Stimulated activated memory B cell treated with anti-CD40 and anti-IgM and Interleukin-4, amounts not matched to agents 10 μg/mL and 1 μg/mL and 100 μg/mL, for 72 hours (primary cell): ENCODE data around the gene ASIC4.

Source experiments
- ATAC-seq: fragments of 150-1000 bp; cut with Tn5 transposase; 2 replicates; pipeline ENCODE4 v1.10.0; 2021
- H3K27ac Mint-ChIP-seq: one replicate; pipeline ENCODE4 v1.8.0; 2022; ENCODE audit warnings: mild to moderate bottlenecking, mixed read lengths
- H3K27me3 Mint-ChIP-seq: one replicate; pipeline ENCODE4 v1.8.0; 2022; ENCODE audit warnings: mixed read lengths
- H3K36me3 Mint-ChIP-seq: one replicate; pipeline ENCODE4 v1.8.0; 2022; ENCODE audit warnings: mixed read lengths
- H3K4me1 Mint-ChIP-seq: one replicate; pipeline ENCODE4 v1.8.0; 2022; ENCODE audit warnings: mixed read lengths
- H3K4me3 Mint-ChIP-seq: one replicate; pipeline ENCODE4 v1.8.0; 2022; ENCODE audit warnings: mild to moderate bottlenecking, moderate library complexity, mixed read lengths
- H3K9me3 Mint-ChIP-seq: one replicate; pipeline ENCODE4 v1.8.0; 2022; ENCODE audit warnings: mixed read lengths

Gene ASIC4

DNA sequence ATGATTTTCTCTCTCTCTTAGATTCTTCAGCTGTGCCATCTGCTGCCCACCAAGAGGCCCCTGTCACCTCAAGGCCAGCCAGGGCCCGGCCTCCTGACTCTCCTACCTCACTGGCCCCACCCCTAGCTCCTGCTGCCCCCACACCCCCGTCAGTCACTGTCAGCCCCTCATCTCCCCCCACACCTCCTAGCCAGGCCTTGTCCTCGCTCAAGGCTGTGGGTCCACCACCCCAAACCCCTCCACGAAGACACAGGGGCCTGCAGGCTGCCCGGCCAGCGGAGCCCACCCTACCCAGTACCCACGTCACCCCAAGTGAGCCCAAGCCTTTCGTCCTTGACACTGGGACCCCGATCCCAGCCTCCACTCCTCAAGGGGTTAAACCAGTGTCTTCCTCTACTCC lies 25.0 kb upstream of the ASIC4 start:
- Mint-ChIP-seq H3K9me3 (no peaks in the 10 kb centered on the region), H3K27ac (no peak overlapping the region), H3K36me3 (no peaks in the 10 kb centered on the region), H3K4me1 (no peaks in the 10 kb centered on the region), H3K27me3 (peaks cover 93% of the 10 kb centered on the region), H3K4me3 (no peak overlapping the region)
- no peak for ATAC-seq

- H3K36me3 Mint-ChIP-seq = no peaks in the 10 kb centered on the region
- H3K27me3 Mint-ChIP-seq = peaks cover 97% of the 10 kb centered on the region
- no peaks in the 10 kb centered on the region for H3K9me3 Mint-ChIP-seq
- no peaks in the 10 kb centered on the region for H3K4me1 Mint-ChIP-seq
- no peak for ATAC-seq
- H3K27ac Mint-ChIP-seq = no peak overlapping the region
- no peak overlapping the region for H3K4me3 Mint-ChIP-seq
Observed at GRCh38 chr2:219490186-219490585, 24.1 kb upstream of the ASIC4 start.

DNA sequence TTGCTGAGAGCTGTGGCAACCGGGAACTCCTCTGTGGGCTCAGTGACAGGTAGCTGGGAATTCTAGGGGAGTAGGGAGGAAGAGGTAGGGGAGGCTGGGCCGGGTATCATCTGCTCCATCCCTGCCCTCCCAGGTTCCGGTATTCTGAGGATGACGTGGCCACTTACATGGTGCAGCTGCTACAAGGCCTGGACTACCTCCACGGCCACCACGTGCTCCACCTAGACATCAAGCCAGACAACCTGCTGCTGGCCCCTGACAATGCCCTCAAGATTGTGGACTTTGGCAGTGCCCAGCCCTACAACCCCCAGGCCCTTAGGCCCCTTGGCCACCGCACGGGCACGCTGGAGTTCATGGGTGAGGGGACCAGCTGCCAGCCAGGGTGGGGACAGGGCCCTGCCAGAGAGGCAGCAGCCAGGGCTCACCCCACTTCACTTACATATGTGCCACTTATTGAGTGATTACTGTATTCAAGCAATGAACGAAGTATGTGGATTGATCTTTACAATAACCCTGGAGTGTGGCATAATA lies 23.6 kb upstream of the ASIC4 start:
- Mint-ChIP-seq H3K36me3 (no peaks in the 10 kb centered on the region), H3K27me3 (peaks cover 96% of the 10 kb centered on the region), H3K4me3 (no peak overlapping the region), H3K4me1 (no peaks in the 10 kb centered on the region), H3K9me3 (no peaks in the 10 kb centered on the region), H3K27ac (no peak overlapping the region)
- ATAC-seq = no peak

DNA sequence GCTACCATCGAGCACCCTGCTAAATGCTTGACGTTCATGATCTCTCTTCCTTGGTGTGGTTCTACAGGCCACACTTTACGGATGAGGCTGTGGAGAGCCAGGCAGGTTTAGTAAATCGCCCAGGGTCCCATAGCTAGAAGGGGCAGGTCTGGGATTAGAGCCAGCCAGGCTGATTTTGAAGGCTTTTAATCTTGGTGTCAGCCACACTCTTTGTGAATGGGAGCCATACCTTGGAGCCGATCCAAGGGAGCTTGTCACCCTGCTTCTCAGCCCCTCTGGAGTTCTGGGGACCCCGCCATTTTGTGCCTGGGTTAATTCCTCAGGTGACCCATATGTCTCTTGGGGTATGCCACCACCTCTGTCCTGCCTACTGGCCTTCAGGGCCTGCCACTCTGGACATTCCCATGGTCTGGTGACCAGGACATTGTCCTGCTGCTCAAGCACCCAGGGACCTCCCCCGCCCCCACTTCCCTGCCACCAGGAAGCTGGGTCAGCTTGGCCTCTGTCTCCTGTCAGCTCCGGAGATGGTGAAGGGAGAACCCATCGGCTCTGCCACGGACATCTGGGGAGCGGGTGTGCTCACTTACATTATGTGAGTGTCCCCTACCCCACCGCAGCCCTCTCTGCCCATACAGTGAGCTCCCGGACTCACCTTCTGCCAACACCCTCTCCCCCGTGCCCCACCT lies 22.9 kb upstream of the ASIC4 start:
- H3K27ac Mint-ChIP-seq = no peak overlapping the region
- ATAC-seq = no peak

DNA sequence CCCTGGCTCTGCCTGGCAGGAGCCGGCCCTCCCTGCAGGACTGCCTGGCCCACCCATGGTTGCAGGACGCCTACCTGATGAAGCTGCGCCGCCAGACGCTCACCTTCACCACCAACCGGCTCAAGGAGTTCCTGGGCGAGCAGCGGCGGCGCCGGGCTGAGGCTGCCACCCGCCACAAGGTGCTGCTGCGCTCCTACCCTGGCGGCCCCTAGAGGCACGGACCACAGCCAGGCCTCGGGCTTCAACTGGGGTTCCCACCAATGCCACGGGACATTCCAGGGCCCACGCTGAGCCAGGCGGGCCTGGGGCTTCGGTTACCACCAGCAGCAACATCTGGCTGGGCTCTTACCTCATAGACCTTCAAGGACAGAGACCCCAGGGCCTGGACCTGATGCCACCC lies 21.7 kb upstream of the ASIC4 start:
- Mint-ChIP-seq H3K4me3 (no peak overlapping the region), H3K9me3 (no peaks in the 10 kb centered on the region), H3K36me3 (no peaks in the 10 kb centered on the region), H3K27ac (no peak overlapping the region), H3K27me3 (peaks cover 93% of the 10 kb centered on the region), H3K4me1 (peaks cover 6% of the 10 kb centered on the region)
- no peak for ATAC-seq

More for the DNA sequence above, 22.9 kb upstream of the ASIC4 start:
- Mint-ChIP-seq H3K27me3 (peaks cover 95% of the 10 kb centered on the region), H3K4me1 (peaks cover 3% of the 10 kb centered on the region), H3K4me3 (no peak overlapping the region), H3K9me3 (no peaks in the 10 kb centered on the region), H3K36me3 (no peaks in the 10 kb centered on the region)

DNA sequence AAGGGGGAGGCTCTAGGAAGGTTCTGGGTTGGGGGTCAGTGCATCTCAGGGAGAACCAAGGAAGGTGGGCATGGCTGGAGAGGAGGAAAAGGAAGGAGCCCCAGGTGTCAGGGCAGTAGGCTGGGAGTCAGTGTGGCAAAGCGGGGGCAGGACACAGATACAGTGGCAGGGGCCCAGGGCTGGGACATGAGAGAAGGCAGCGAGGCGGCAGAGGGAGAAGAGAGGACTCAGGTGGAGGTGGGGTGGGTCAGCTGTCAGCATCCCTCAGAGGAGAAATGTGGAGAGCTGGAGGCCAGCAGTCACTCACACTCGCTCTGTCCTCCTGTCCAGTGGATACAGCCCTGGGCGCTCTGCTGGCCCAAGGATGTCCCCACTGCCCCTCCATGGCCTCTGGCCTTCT lies 21.2 kb upstream of the ASIC4 start:
- Mint-ChIP-seq H3K27me3 (peaks cover 92% of the 10 kb centered on the region), H3K4me1 (peaks cover 8% of the 10 kb centered on the region), H3K9me3 (no peaks in the 10 kb centered on the region), H3K4me3 (no peak overlapping the region), H3K27ac (no peak overlapping the region), H3K36me3 (no peaks in the 10 kb centered on the region)
- ATAC-seq = no peak

DNA sequence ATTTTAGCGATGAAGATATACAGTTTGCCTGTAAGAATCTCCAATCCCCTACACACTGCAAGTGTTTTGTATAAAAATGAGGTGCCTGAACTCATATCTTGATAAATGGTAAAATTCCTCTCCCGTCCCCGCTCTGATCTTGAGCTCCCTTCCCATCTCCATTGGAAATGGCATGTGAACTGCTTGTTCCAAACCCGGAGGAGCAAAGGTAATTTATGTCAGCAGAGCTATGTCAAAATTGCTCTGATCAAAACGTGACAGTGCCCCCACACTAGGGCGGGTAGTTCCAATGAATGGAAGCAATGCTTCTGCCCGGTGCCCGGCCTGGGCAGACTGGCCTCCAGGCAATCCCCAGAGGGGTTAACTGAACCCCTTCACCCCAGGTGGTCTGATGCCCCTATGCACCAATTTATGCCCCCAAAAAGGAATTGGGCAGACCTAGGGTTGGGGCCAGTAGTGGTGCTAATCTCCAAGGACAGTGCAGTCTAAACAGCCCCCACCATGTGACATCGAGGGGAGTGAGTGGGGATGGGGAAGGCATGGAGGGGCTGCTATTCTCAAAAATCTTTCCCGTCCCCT lies 19.2 kb upstream of the ASIC4 start:
- Mint-ChIP-seq H3K4me1 (peaks cover 28% of the 10 kb centered on the region), H3K4me3 (no peak overlapping the region), H3K9me3 (no peaks in the 10 kb centered on the region), H3K27ac (no peak overlapping the region), H3K36me3 (no peaks in the 10 kb centered on the region), H3K27me3 (peaks cover 76% of the 10 kb centered on the region)
- ATAC-seq = no peak

GRCh38 chr2:219495531-219496122 lies 18.7 kb upstream of the ASIC4 start:
- no peak for ATAC-seq
- H3K4me1 Mint-ChIP-seq = peaks cover 32% of the 10 kb centered on the region
- H3K4me3 Mint-ChIP-seq = no peak overlapping the region
- no peaks in the 10 kb centered on the region for H3K36me3 Mint-ChIP-seq
- no peaks in the 10 kb centered on the region for H3K9me3 Mint-ChIP-seq
- H3K27me3 Mint-ChIP-seq = peaks cover 70% of the 10 kb centered on the region
- H3K27ac Mint-ChIP-seq = no peak overlapping the region

- H3K4me1 Mint-ChIP-seq = peaks cover 32% of the 10 kb centered on the region
- H3K4me3 Mint-ChIP-seq = peak overlapping the region; percentile 6
- H3K36me3 Mint-ChIP-seq = no peaks in the 10 kb centered on the region
- no peaks in the 10 kb centered on the region for H3K9me3 Mint-ChIP-seq
- no peak for ATAC-seq
- H3K27ac Mint-ChIP-seq = no peak overlapping the region
- peaks cover 66% of the 10 kb centered on the region for H3K27me3 Mint-ChIP-seq
Observed at GRCh38 chr2:219496247-219496824, 17.9 kb upstream of the ASIC4 start.

GRCh38 chr2:219496825-219497494 lies 17.3 kb upstream of the ASIC4 start:
- H3K36me3 Mint-ChIP-seq = peaks cover 4% of the 10 kb centered on the region
- peaks cover 32% of the 10 kb centered on the region for H3K4me1 Mint-ChIP-seq
- H3K27ac Mint-ChIP-seq = no peak overlapping the region
- peaks cover 60% of the 10 kb centered on the region for H3K27me3 Mint-ChIP-seq
- H3K9me3 Mint-ChIP-seq = no peaks in the 10 kb centered on the region
- peak overlapping the region; percentile 97 for H3K4me3 Mint-ChIP-seq
- no peak for ATAC-seq

GRCh38 chr2:219497495-219498279 lies 16.6 kb upstream of the ASIC4 start:
- Mint-ChIP-seq H3K9me3 (no peaks in the 10 kb centered on the region), H3K4me3 (peak overlapping the region; percentile 97), H3K27ac (peak overlapping the region; percentile 82), H3K36me3 (peaks cover 5% of the 10 kb centered on the region), H3K27me3 (peaks cover 53% of the 10 kb centered on the region), H3K4me1 (peaks cover 32% of the 10 kb centered on the region)
- peak; percentile 40 for ATAC-seq

- Mint-ChIP-seq H3K9me3 (no peaks in the 10 kb centered on the region), H3K27ac (peak within 1 kb of the TSS; percentile 82), H3K4me1 (peaks cover 32% of the 10 kb centered on the region), H3K4me3 (peak within 1 kb of the TSS; percentile 97), H3K36me3 (peaks cover 7% of the 10 kb centered on the region), H3K27me3 (peaks cover 45% of the 10 kb centered on the region)
- ATAC-seq = peak; percentile 97
Observed at GRCh38 chr2:219498280-219499057, 15.8 kb upstream of the ASIC4 start, which contains the start of gene GMPPA. Gene GMPPA, plus strand, starts transcription at chr2:219498891. Its CDS starts 1,085 bp downstream, at chr2:219499976.

DNA sequence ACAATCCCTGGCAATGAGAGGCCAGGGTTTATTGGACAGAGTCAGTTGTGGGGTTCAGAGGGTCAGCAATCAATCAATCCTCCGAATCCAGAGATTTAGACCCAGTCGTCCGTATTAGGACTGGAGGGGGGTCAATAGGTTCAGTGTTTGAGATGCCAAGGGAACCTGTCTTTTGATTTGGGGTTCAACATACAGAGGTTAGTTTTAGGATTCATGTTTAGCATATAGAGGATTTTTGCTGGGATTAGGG lies 15.3 kb upstream of the ASIC4 start:
- Mint-ChIP-seq H3K36me3 (peaks cover 12% of the 10 kb centered on the region), H3K9me3 (no peaks in the 10 kb centered on the region), H3K4me1 (peaks cover 32% of the 10 kb centered on the region), H3K27ac (peak overlapping the region; percentile 82), H3K4me3 (peak overlapping the region; percentile 97), H3K27me3 (peaks cover 40% of the 10 kb centered on the region)
- no peak for ATAC-seq

GRCh38 chr2:219499555-219499954 lies 14.7 kb upstream of the ASIC4 start:
- Mint-ChIP-seq H3K36me3 (peaks cover 18% of the 10 kb centered on the region), H3K4me1 (peaks cover 32% of the 10 kb centered on the region), H3K9me3 (no peaks in the 10 kb centered on the region), H3K27me3 (peaks cover 34% of the 10 kb centered on the region), H3K4me3 (peak overlapping the region; percentile 97), H3K27ac (peak overlapping the region; percentile 82)
- no peak for ATAC-seq
